ENCODE data around the gene ATP7B.

Gene ATP7B

GRCh38 chr13:51938454-51938853, 72.8 kb downstream of the ATP7B start:
- no peaks in the 10 kb centered on the region for H3K4me1 ChIP-seq
- H3K27ac ChIP-seq: no peak overlapping the region
- no peak for TF ChIP-seq Cebpa-rat (IDR thresholded peaks at IDR 0.05)
- no peak overlapping the region for H3K4me3 ChIP-seq
- H3K4me2 ChIP-seq: no peak overlapping the region
- H3K9me3 ChIP-seq (replicated peaks in 1 of 11): no peaks in the 10 kb centered on the region
- no peak overlapping the region for H3K9ac ChIP-seq
- H3K27me3 ChIP-seq: no peaks in the 10 kb centered on the region
- peaks cover 0 to 5% (median 0%) of the 10 kb centered on the region in 11 experiments; a peak in 1 of 22 replicates for H4K20me1 ChIP-seq
- no peaks in the 10 kb centered on the region for H3K36me3 ChIP-seq

GRCh38 chr13:51937320-51938290, 73.6 kb downstream of the ATP7B start:
- TF ChIP-seq Cebpa-rat (IDR thresholded peaks at IDR 0.05): no peak
- Histone ChIP-seq H3K4me1 (no peaks in the 10 kb centered on the region), H3K4me2 (no peak overlapping the region), H3K36me3 (no peaks in the 10 kb centered on the region), H4K20me1 (peaks cover 0 to 5% (median 0%) of the 10 kb centered on the region in 11 experiments; a peak in 1 of 22 replicates), H3K27ac (no peak overlapping the region), H3K9ac (no peak overlapping the region), H3K9me3 (replicated peaks in 1 of 11) (no peaks in the 10 kb centered on the region), H3K27me3 (no peaks in the 10 kb centered on the region), H3K4me3 (no peak overlapping the region)

GRCh38 chr13:51935326-51936171, 75.7 kb downstream of the ATP7B start:
- Histone ChIP-seq H3K36me3 (no peaks in the 10 kb centered on the region), H3K4me1 (no peaks in the 10 kb centered on the region), H3K27me3 (no peaks in the 10 kb centered on the region), H3K27ac (no peak overlapping the region), H4K20me1 (peaks cover 0 to 5% (median 0%) of the 10 kb centered on the region in 11 experiments; a peak in 1 of 22 replicates), H3K4me2 (no peak overlapping the region), H3K4me3 (no peak overlapping the region), H3K9ac (no peak overlapping the region), H3K9me3 (replicated peaks in 1 of 11) (no peaks in the 10 kb centered on the region)
- no peak for TF ChIP-seq Cebpa-rat (IDR thresholded peaks at IDR 0.05)

- no peaks in the 10 kb centered on the region for H3K36me3 ChIP-seq
- TF ChIP-seq Cebpa-rat (IDR thresholded peaks at IDR 0.05): no peak
- H3K4me1 ChIP-seq: no peaks in the 10 kb centered on the region
- H3K4me2 ChIP-seq: no peak overlapping the region
- peaks cover 0 to 5% (median 0%) of the 10 kb centered on the region in 11 experiments; a peak in 1 of 22 replicates for H4K20me1 ChIP-seq
- no peak overlapping the region for H3K27ac ChIP-seq
- no peaks in the 10 kb centered on the region for H3K9me3 ChIP-seq (replicated peaks in 1 of 11)
- H3K4me3 ChIP-seq: no peak overlapping the region
- no peak overlapping the region for H3K9ac ChIP-seq
- H3K27me3 ChIP-seq: no peaks in the 10 kb centered on the region
These were observed 76.7 kb downstream of the ATP7B start for GRCh38 chr13:51934461-51935087.

GRCh38 chr13:51933466-51934058, 77.7 kb downstream of the ATP7B start:
- Histone ChIP-seq H3K27me3 (no peaks in the 10 kb centered on the region), H3K4me3 (no peak overlapping the region), H3K9ac (no peak overlapping the region), H3K27ac (no peak overlapping the region), H3K4me2 (no peak overlapping the region), H3K9me3 (replicated peaks in 1 of 11) (no peaks in the 10 kb centered on the region), H3K36me3 (no peaks in the 10 kb centered on the region), H3K4me1 (peaks cover 0 to 3% (median under 1%) of the 10 kb centered on the region in 10 experiments; a peak in 8 of 20 replicates), H4K20me1 (peaks cover 0 to 5% (median 0%) of the 10 kb centered on the region in 11 experiments; a peak in 1 of 22 replicates)
- TF ChIP-seq Cebpa-rat (IDR thresholded peaks at IDR 0.05): no peak

GRCh38 chr13:51932231-51932630, 79.0 kb downstream of the ATP7B start:
- Histone ChIP-seq H3K4me3 (no peak overlapping the region), H3K27me3 (no peaks in the 10 kb centered on the region), H4K20me1 (peaks cover 0 to 5% (median 0%) of the 10 kb centered on the region in 11 experiments; a peak in 1 of 22 replicates), H3K4me1 (peaks cover 0 to 16% (median 4%) of the 10 kb centered on the region in 10 experiments; a peak in 8 of 20 replicates), H3K27ac (no peak overlapping the region), H3K9me3 (replicated peaks in 1 of 11) (no peaks in the 10 kb centered on the region), H3K36me3 (no peaks in the 10 kb centered on the region), H3K4me2 (no peak overlapping the region), H3K9ac (no peak overlapping the region)
- no peak for TF ChIP-seq Cebpa-rat (IDR thresholded peaks at IDR 0.05)

GRCh38 chr13:51931606-51932005, 79.6 kb downstream of the ATP7B start:
- H3K4me1 ChIP-seq: peaks cover 0 to 17% (median 4%) of the 10 kb centered on the region in 10 experiments; a peak in 8 of 20 replicates
- H3K9me3 ChIP-seq (replicated peaks in 1 of 11): no peaks in the 10 kb centered on the region
- no peak overlapping the region for H3K27ac ChIP-seq
- no peaks in the 10 kb centered on the region for H3K27me3 ChIP-seq
- no peak overlapping the region for H3K9ac ChIP-seq
- TF ChIP-seq Cebpa-rat (IDR thresholded peaks at IDR 0.05): no peak
- peaks cover 0 to 5% (median 0%) of the 10 kb centered on the region in 11 experiments; a peak in 1 of 22 replicates for H4K20me1 ChIP-seq
- no peaks in the 10 kb centered on the region for H3K36me3 ChIP-seq
- H3K4me2 ChIP-seq: no peak overlapping the region
- H3K4me3 ChIP-seq: no peak overlapping the region

GRCh38 chr13:51929699-51930098, 81.6 kb downstream of the ATP7B start:
- Histone ChIP-seq H3K4me1 (peaks cover 0 to 17% (median 9%) of the 10 kb centered on the region in 10 experiments; a peak in 11 of 20 replicates), H3K9ac (no peak overlapping the region), H3K4me3 (no peak overlapping the region), H3K4me2 (no peak overlapping the region), H3K27me3 (no peaks in the 10 kb centered on the region), H3K36me3 (no peaks in the 10 kb centered on the region), H3K9me3 (replicated peaks in 1 of 11) (no peaks in the 10 kb centered on the region), H4K20me1 (peaks cover 0 to 4% (median 0%) of the 10 kb centered on the region in 11 experiments; a peak in 1 of 22 replicates), H3K27ac (no peak overlapping the region)
- TF ChIP-seq Cebpa-rat (IDR thresholded peaks at IDR 0.05): no peak

Measured in BLaER1 treated with 17β-estradiol and CSF1 and Interleukin-3, amounts not matched to agents 10 nM and 100 nM (cell line).